Keratinocyte (primary cell): ENCODE data around the gene TMEM139.

Experiments
- CTCF ChIP-seq, 3 experiments: IDR thresholded peaks in 1 of 3; conservative IDR thresholded peaks in 1 of 3; optimal IDR thresholded peaks in 1 of 3; 2 replicates in 2 of 3; 3 replicates in 1 of 3; pipeline versions ENCODE3 to v1.5.1; 2011; ENCODE audit warnings: low read length in 3 of 3, mild to moderate bottlenecking in 3 of 3, moderate library complexity in 2 of 3, control low read depth in 1 of 3, inconsistent platforms in 1 of 3; ENCODE audit not compliant: insufficient read depth in 2 of 3; ENCODE audit errors: extremely low read depth in 1 of 3
- EZH2 ChIP-seq: IDR thresholded peaks from one replicate; pipeline ENCODE4 v1.6.1; 2012; ENCODE audit warnings: inconsistent platforms, mild to moderate bottlenecking, low read length, moderate library complexity

- TF ChIP-seq CTCF (optimal IDR thresholded peaks at IDR 0.05 in 1 of 3, IDR thresholded peaks at IDR 0.05 in 1 of 3, conservative IDR thresholded peaks at IDR 0.05 in 1 of 3; ENCODE audit: extremely low read depth in 1 of 3, insufficient read depth in 2 of 3, low read length in 3 of 3) (no peak), EZH2 (no peak)
These were observed 43.1 kb downstream of the TMEM139 start for GRCh38 chr7:143327903-143328302.
